Transverse colon (tissue), 4 donors: Measurements from ENCODE around the gene PDLIM7. TPM values are rescaled to one million over a fixed set of nuclear protein-coding genes. Genes with fewer than 3 reads are reported as not detected.

Experiments used
- DNase-seq: peaks from one replicate; pipeline ENCODE4 v3.0.0-alpha.2; 2019
- H3K27ac ChIP-seq, 4 donors: fragments of 200-600 bp; sonication (generic); 2 replicates each; pipeline ENCODE4 v1.5.1; 2016 to 2018; ENCODE audit warnings: inconsistent platforms in 4 of 4
- H3K27me3 ChIP-seq: fragments of 200-600 bp; sonication (generic); 2 replicates; pipeline ENCODE4 v1.5.1; 2017; ENCODE audit warnings: inconsistent platforms
- H3K36me3 ChIP-seq, 4 donors: fragments of 200-600 bp; sonication (generic); 2 replicates each; pipeline ENCODE4 v1.5.1; 2017 to 2019; ENCODE audit warnings: inconsistent platforms in 4 of 4
- H3K4me1 ChIP-seq, 4 donors: fragments of 200-600 bp; sonication (generic); 2 replicates each; pipeline ENCODE4 v1.5.1; 2017 to 2020; ENCODE audit warnings: inconsistent platforms in 4 of 4
- H3K4me3 ChIP-seq, 4 donors: fragments of 200-600 bp; sonication (generic); 1 replicate in 1 of 4; 2 replicates in 3 of 4; pipeline versions ENCODE4 v1.5.1 to v1.6.1; 2017 to 2019; ENCODE audit warnings: inconsistent platforms in 4 of 4
- H3K9me3 ChIP-seq, 2 donors: fragments of 200-600 bp; sonication (generic); 2 replicates each; pipeline ENCODE4 v1.5.1; 2017 to 2019; ENCODE audit warnings: inconsistent platforms in 2 of 2
- CTCF ChIP-seq, 5 experiments: fragments of 200-600 bp in 3 of 5; fragments of 450-650 bp in 2 of 5; sonication (generic) in 3 of 5; IDR thresholded peaks; 1 replicate in 2 of 5; 2 replicates in 3 of 5; pipeline ENCODE4 v1.5.1; 2016 to 2017; ENCODE audit warnings: antibody characterized with exemption in 5 of 5, inconsistent platforms in 3 of 5, mild to moderate bottlenecking in 2 of 5, moderate library complexity in 1 of 5
- EP300 ChIP-seq: sonication (generic); formaldehyde crosslinking; IDR thresholded peaks from one replicate; pipeline ENCODE4 v1.6.1; 2017; ENCODE audit warnings: antibody characterized with exemption, low read depth
- POLR2A ChIP-seq: fragments of 450-650 bp; IDR thresholded peaks from one replicate; pipeline ENCODE4 v1.6.1; 2016; ENCODE audit warnings: antibody characterized with exemption, mild to moderate bottlenecking, moderate library complexity
- POLR2AphosphoS5 ChIP-seq, 3 donors: sonication (generic); formaldehyde crosslinking; IDR thresholded peaks; one replicate each; pipeline ENCODE4 v1.6.1; 2016; ENCODE audit warnings: antibody characterized with exemption in 3 of 3
- WGBS, 2 donors: methylation state at CpG; one replicate each; pipeline ENCODE4 v1.1.5; 2018; ENCODE audit warnings: low coverage in 1 of 2; 5-methylcytosine and 5-hydroxymethylcytosine counted together
- in situ Hi-C, 4 donors: fragments of 200-750 bp; cut with MboI; loops; one replicate each; pipeline versions ENCODE4 v1.15.0 to v1.15.1; 2017; ENCODE audit warnings: low sequenced_read_pairs in 3 of 4, low pct_ligation_motif_present in 1 of 4, low pct_unique_long_range_greater_than_20kb in 1 of 4
- intact Hi-C: fragments of 100-400 bp; cut with DNase I; formaldehyde crosslinking; loops from one replicate; pipeline ENCODE4 v1.15.1; 2023; ENCODE audit warnings: low total_unique reads
- total RNA-seq, 4 donors: library from RNA; depleted of rRNA; stranded (reverse); fragments of >200 nt; gene quantifications; one replicate each; pipeline ENCODE4 v1.1.0, GENCODE V29; 2016

The PDLIM7 gene
- total RNA-seq, 4 donors from 2014 or later, result 52.6 to 256 (median 78.6) TPM

GRCh38 chr5:177512736-177513380, 15.5 kb upstream of the PDLIM7 start:
- peaks cover 8 to 18% (median 13%) of the 10 kb centered on the region in 4 donors for H3K4me1 ChIP-seq
- no peak for DNase-seq
- WGBS, 2 donors, result 87% methylated on average over 16 of the region's 16 CpGs; no CpG with 5 or more reads in 1 of the 2 donors
- H3K4me3 ChIP-seq, result no peak overlapping the region
- TF ChIP-seq POLR2A, result no peak
- peaks cover 0 to 44% (median 14%) of the 10 kb centered on the region in 4 donors for H3K36me3 ChIP-seq
- no peaks in the 10 kb centered on the region for H3K27me3 ChIP-seq
- intact Hi-C loops, result no loop called here
- no peak overlapping the region for H3K27ac ChIP-seq
- no peaks in the 10 kb centered on the region for H3K9me3 ChIP-seq
- in situ Hi-C loops, result loop anchor here in 1 of 4 donors (25.0 kb wide), 1 partner anchor 126 kb away; the partner anchor contains the start of gene SLC34A1

GRCh38 chr5:177511796-177512675, 14.6 kb upstream of the PDLIM7 start:
- no peak for DNase-seq
- Histone ChIP-seq H3K27me3 (no peaks in the 10 kb centered on the region), H3K4me3 (no peak overlapping the region), H3K4me1 (peaks cover 8 to 18% (median 13%) of the 10 kb centered on the region in 4 donors), H3K36me3 (peaks cover 0 to 44% (median 14%) of the 10 kb centered on the region in 4 donors), H3K27ac (no peak overlapping the region), H3K9me3 (no peaks in the 10 kb centered on the region)
- intact Hi-C loops, result no loop called here
- WGBS, 2 donors, result 96% methylated on average over 33 of the region's 34 CpGs; no CpG with 5 or more reads in 1 of the 2 donors
- in situ Hi-C loops, result loop anchor here in 1 of 4 donors (25.0 kb wide), 1 partner anchor 125 kb away; the partner anchor contains the start of gene SLC34A1
- TF ChIP-seq CTCF (IDR thresholded peaks at IDR 0.05) (no peak), POLR2AphosphoS5 (IDR thresholded peaks at IDR 0.05) (no peak), POLR2A (no peak), EP300 (no peak)

GRCh38 chr5:177511181-177511580, 13.8 kb upstream of the PDLIM7 start:
- no peak for DNase-seq
- H3K4me3 ChIP-seq, result no peak overlapping the region
- in situ Hi-C loops (loop anchor here in 1 of 4 donors (25.0 kb wide), 1 partner anchor 124 kb away; the partner anchor contains the start of gene SLC34A1), intact Hi-C loops (no loop called here)
- 89% methylated on average over 5 of the region's 5 CpGs; no CpG with 5 or more reads in 1 of the 2 donors for WGBS, 2 donors
- no peaks in the 10 kb centered on the region for H3K9me3 ChIP-seq
- peaks cover 0 to 44% (median 14%) of the 10 kb centered on the region in 4 donors for H3K36me3 ChIP-seq
- peaks cover 8 to 17% (median 11%) of the 10 kb centered on the region in 4 donors for H3K4me1 ChIP-seq
- H3K27ac ChIP-seq, result peak overlapping the region in 2 of 4 donors; percentile 54 to 56
- H3K27me3 ChIP-seq, result no peaks in the 10 kb centered on the region
- TF ChIP-seq POLR2AphosphoS5 (IDR thresholded peaks at IDR 0.05) (no peak), EP300 (no peak), CTCF (IDR thresholded peaks at IDR 0.05) (no peak), POLR2A (no peak)

GRCh38 chr5:177510567-177511053, 13.2 kb upstream of the PDLIM7 start:
- no peak for TF ChIP-seq POLR2A
- TF ChIP-seq CTCF (IDR thresholded peaks at IDR 0.05), result no peak
- peak in 1 of 3 donors; percentile 21 for TF ChIP-seq POLR2AphosphoS5 (IDR thresholded peaks at IDR 0.05)
- no peak for TF ChIP-seq EP300
- Histone ChIP-seq H3K4me3 (no peak overlapping the region), H3K9me3 (no peaks in the 10 kb centered on the region), H3K4me1 (peaks cover 2 to 11% (median 6%) of the 10 kb centered on the region in 4 donors), H3K36me3 (peaks cover 0 to 44% (median 14%) of the 10 kb centered on the region in 4 donors), H3K27me3 (no peaks in the 10 kb centered on the region), H3K27ac (peak overlapping the region; percentile 56 to 78 (median 62))
- DNase-seq, result peak; percentile 51
- intact Hi-C loops, result no loop called here
- WGBS, 2 donors, result 82 to 85% methylated on average over 3 to 15 of the region's 15 CpGs
- in situ Hi-C loops, result loop anchor here in 1 of 4 donors (25.0 kb wide), 1 partner anchor 123 kb away; the partner anchor contains the start of gene SLC34A1
